HG03520 (cell line): ENCODE measurements around the gene CYP11A1.

ENCODE experiments used
- ATAC-seq: cut with Tn5 transposase; IDR thresholded peaks from one replicate; pipeline ENCODE4 v1.9.1; 2021; ENCODE audit warnings: mild to moderate bottlenecking, moderate library complexity; ENCODE audit not compliant: unreplicated experiment

Gene CYP11A1

GRCh38 chr15:74389241-74390048 is 22.0 kb upstream of the CYP11A1 start:
- no peak for ATAC-seq

- ATAC-seq = no peak
These were observed 21.0 kb upstream of the CYP11A1 start for GRCh38 chr15:74388363-74388951.

GRCh38 chr15:74387621-74388362 is 20.3 kb upstream of the CYP11A1 start:
- no peak for ATAC-seq

- ATAC-seq = no peak
These were observed 19.7 kb upstream of the CYP11A1 start for GRCh38 chr15:74387141-74387541.

GRCh38 chr15:74386496-74387140 is 19.2 kb upstream of the CYP11A1 start:
- no peak for ATAC-seq

- no peak for ATAC-seq
These were observed 18.3 kb upstream of the CYP11A1 start for GRCh38 chr15:74385733-74386132.

- ATAC-seq = no peak
These were observed 17.6 kb upstream of the CYP11A1 start for GRCh38 chr15:74384881-74385643.

- no peak for ATAC-seq
These were observed 17.1 kb upstream of the CYP11A1 start for GRCh38 chr15:74384566-74384880.

GRCh38 chr15:74383695-74384565 is 16.5 kb upstream of the CYP11A1 start:
- ATAC-seq = no peak

GRCh38 chr15:74383286-74383685 is 15.8 kb upstream of the CYP11A1 start:
- no peak for ATAC-seq

- ATAC-seq = no peak
These were observed 14.8 kb upstream of the CYP11A1 start for GRCh38 chr15:74382004-74382816.

- no peak for ATAC-seq
These were observed 14.0 kb upstream of the CYP11A1 start for GRCh38 chr15:74381481-74381880.

GRCh38 chr15:74381190-74381453 is 13.7 kb upstream of the CYP11A1 start:
- no peak for ATAC-seq

- ATAC-seq = no peak
These were observed 13.1 kb upstream of the CYP11A1 start for GRCh38 chr15:74380361-74381189.

GRCh38 chr15:74378848-74379247 is 11.4 kb upstream of the CYP11A1 start:
- ATAC-seq = no peak

GRCh38 chr15:74377831-74378766 is 10.7 kb upstream of the CYP11A1 start:
- ATAC-seq = no peak

GRCh38 chr15:74376825-74377581 is 9.6 kb upstream of the CYP11A1 start:
- ATAC-seq = no peak
